ENCODE measurements around the gene IL1F10.

Gene IL1F10

GRCh38 chr2:113067681-113068080, at the start of gene IL1F10:
IL1F10 (plus strand) TSS chr2:113067970; CDS start chr2:113072739, 4,769 bp downstream.
- no peak for DNase-seq (ENCODE audit: low read depth)

GRCh38 chr2:113018509-113018908, 49.3 kb upstream of the IL1F10 start:
- DNase-seq (ENCODE audit: low read depth) = no peak

DNA sequence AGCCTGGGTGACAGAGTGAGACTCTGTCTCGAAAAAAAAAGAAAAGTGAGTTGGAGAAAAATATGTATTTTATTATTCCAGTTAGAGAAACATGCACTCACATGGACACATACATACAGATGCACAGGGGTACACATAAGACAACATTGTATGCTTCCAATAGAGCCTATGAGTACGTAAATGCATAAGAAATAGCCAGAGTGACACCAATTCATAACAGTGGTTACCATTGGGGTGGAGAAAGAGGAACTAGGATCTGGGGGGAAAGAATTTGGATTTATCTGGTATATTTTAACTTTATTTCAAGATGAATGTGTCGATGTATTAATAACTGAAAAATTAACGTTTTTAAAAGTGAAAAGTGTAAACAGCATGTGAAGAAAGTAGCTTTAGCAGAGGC, 46.5 kb upstream of the IL1F10 start:
- DNase-seq (ENCODE audit: low read depth) = no peak

DNA sequence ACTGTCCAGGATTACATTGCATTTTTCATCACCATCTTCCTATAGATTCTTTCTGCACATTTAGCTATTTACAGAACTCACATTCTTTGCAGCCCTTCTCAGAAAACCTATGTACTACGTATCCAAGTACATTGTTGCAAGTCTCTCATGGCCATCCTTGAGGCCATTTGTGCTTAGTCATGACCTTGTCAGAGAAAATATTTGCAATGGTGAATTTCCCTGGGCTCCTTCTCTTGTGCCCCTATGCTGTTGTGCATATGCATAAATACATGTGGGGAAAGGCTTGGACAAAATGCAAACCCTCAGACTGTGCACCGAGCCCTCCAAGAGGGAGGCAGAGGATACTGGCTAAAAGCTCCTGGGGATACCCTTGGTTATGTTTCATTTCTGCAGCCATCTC, 43.0 kb upstream of the IL1F10 start:
- no peak for DNase-seq (ENCODE audit: low read depth)

- no peak for DNase-seq (ENCODE audit: low read depth)
Observed at GRCh38 chr2:113025737-113026136, 42.0 kb upstream of the IL1F10 start.

DNA sequence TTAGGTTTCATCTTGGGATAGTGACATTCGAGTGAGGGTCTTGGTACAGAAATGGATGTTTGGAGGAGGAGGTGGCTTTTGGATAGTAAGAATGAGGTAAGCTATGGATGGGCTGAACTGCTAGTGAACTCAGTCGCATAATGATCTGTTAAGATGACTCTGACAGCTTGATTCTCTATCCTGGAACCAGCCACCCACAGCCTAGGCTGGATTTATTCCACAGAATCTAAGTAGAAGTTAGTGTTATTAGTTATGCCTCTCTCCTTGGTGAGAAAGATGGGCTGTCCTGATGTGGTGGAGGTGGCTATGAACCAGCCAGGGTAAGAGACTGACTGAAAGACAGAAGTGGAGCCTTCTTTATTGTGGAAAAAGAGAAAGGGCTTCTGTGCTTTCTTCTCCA, 40.1 kb upstream of the IL1F10 start:
- DNase-seq (ENCODE audit: low read depth) = no peak

GRCh38 chr2:113028112-113028511, 39.7 kb upstream of the IL1F10 start:
- no peak for DNase-seq (ENCODE audit: low read depth)

GRCh38 chr2:113032737-113033136, 35.0 kb upstream of the IL1F10 start:
- DNase-seq (ENCODE audit: low read depth) = no peak

DNA sequence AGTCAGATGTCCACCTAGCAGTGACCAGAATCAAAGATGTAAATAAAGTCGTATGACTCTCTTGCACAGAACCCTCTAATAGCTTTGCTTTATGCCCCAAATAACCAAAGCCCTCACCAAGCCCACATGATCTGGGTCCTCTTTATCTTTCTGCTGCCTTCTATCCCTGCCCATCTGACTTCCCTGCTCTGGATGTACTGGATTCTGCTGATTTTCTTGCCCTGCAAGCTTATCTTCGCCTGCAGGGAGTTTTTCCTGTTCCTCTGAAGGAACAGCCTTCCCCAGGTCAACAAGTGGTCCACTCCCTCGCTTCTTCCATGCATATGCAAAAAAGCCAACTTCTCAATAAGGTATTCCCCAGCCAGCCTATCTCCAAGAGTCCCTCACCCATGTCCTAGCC, 33.8 kb upstream of the IL1F10 start:
- no peak for DNase-seq (ENCODE audit: low read depth)

- DNase-seq (ENCODE audit: low read depth) = no peak
Observed at GRCh38 chr2:113036763-113037162, 31.0 kb upstream of the IL1F10 start.

DNA sequence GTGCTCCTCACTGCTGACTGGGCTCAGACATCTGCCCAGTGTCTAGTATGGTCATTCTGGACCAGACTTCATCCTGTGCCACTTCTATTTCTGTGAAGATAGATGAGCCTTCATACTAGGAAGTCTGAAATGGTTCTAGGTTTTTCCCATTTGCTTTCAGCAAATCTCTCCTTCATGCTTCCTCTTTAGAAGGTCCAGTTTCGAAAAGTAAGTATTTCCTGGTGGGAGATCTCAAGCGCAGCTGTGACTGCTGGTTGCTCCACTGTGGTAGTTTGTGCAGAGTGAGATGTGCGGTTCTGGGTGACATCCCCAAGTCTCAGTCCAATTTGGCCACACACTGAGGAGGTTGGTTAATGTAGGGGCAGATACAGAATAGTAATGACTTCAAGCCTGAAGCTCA, 29.5 kb upstream of the IL1F10 start:
- DNase-seq (ENCODE audit: low read depth) = no peak

DNA sequence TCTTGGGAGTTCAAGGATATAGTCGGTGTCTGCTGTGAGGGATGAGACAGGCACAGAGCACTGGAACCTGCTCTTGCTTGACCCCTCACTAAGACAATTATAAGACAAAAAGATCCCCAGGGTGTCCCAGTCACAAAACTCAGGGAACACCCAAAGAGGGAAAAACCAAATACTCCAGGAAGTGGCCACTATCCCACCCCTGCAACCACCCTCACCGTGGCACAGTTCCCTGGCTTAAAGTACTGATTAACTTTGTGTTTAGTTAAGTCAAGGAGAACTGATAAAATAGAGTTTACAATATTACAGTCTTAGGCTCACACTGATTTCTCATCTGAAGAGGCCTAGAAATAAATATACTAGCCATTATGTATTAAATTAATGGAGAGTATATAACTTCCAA, 28.6 kb upstream of the IL1F10 start:
- no peak for DNase-seq (ENCODE audit: low read depth)

GRCh38 chr2:113039719-113040118, 28.1 kb upstream of the IL1F10 start:
- no peak for DNase-seq (ENCODE audit: low read depth)

GRCh38 chr2:113041871-113042270, 25.9 kb upstream of the IL1F10 start:
- no peak for DNase-seq (ENCODE audit: low read depth)

- no peak for DNase-seq (ENCODE audit: low read depth)
Observed at GRCh38 chr2:113046465-113046864, 21.3 kb upstream of the IL1F10 start.

- DNase-seq (ENCODE audit: low read depth) = no peak
Observed at GRCh38 chr2:113050921-113051895, 16.6 kb upstream of the IL1F10 start.

- DNase-seq (ENCODE audit: low read depth) = no peak
Observed at GRCh38 chr2:113052396-113052917, 15.3 kb upstream of the IL1F10 start, which contains the start of gene IL36B. IL36B (minus strand) TSS chr2:113052867.

GRCh38 chr2:113053666-113054065, 14.1 kb upstream of the IL1F10 start:
- DNase-seq (ENCODE audit: low read depth) = no peak

- no peak for DNase-seq (ENCODE audit: low read depth)
Observed at GRCh38 chr2:113054066-113054465, 13.7 kb upstream of the IL1F10 start.

GRCh38 chr2:113056521-113056920, 11.2 kb upstream of the IL1F10 start:
- DNase-seq (ENCODE audit: low read depth) = no peak

- no peak for DNase-seq (ENCODE audit: low read depth)
Observed at GRCh38 chr2:113057117-113057516, 10.7 kb upstream of the IL1F10 start.

GRCh38 chr2:113058411-113058994, 9.3 kb upstream of the IL1F10 start:
- DNase-seq (ENCODE audit: low read depth) = no peak
